HG02588 (cell line): ENCODE results near the gene CPED1.
"Not testable (repeated sequence)": the region's sequence is repeated elsewhere in the genome, so short reads cannot be mapped to it uniquely, and the experiment has no call there.

Experiments
- ATAC-seq: cut with Tn5 transposase; IDR thresholded peaks from one replicate; pipeline ENCODE4 v1.9.1; 2021; ENCODE audit warnings: mild to moderate bottlenecking, moderate library complexity; ENCODE audit not compliant: unreplicated experiment

Gene CPED1

DNA sequence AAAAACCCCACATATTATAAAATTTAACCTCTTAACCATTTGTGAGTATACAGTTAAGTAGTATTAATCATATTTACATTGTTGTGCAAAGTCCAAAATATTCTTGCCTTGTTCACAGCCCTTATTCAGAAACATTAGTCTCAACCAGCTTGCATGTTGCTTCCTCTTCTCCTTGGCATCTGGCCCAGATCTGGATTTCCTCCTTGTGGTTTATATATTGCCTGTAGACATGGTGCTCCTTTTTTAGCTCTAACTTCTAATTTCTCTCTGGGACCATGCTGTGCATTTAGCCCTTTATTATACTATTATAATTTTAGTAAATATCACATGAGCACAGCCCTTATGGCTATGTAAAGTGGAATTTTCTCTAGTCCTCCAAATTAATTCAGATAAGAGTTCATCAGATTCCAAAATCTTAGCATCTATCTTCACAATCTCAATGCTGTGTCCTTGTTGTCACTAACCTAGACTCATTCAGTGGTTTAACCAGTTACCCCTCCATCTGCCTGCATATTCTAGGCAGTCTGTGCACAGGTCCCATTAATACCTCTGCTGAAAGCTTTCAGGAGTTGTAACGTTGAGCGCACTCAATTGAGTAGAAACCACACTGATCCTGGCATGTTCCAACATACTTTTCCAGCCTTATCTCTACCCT is 7.9 kb downstream of the CPED1 start:
- no peak for ATAC-seq

DNA sequence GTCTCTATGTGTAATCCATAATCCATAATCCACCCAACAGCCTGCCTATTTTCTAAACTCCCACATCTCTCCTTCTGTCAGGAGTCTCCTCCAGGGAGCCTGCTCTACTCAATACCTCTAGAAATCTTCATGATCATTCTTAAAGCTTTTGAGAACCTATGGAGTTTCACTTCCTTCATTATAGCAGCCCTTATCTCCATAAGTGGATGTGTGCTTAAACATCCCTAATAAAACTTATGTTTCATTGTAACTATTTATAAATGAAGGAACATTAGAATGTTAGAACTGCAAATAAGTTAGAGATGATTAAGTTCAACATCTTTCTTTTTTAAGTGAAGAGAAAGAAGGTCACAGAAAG is 8.5 kb downstream of the CPED1 start:
- no peak for ATAC-seq

DNA sequence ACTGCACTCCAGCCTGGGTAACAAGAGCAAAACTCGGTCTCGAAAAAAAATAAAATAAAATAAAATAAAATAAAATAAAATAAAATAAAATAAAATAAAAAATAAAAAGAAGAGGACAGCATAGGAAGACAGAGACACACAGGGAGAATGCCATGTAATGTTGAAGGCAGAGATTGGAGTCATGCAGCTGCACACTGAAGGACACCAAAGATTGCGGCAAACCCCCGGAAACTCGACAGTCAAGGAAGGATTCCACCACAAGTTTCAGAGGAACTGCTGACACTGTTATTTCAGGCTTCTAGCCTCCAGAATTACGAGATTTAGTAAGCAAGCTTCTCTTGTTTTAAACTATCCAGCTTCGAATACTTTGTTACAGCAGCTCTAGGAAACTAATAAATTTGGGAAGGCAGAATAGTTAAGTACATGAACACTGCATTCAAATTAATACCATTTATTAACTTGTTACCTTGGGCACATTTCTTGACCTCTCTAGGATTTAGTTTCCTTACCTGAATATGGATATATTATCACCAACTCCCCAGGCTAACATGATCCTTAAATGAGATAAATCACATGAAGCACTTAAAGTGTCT is 9.5 kb downstream of the CPED1 start:
- ATAC-seq: no peak

DNA sequence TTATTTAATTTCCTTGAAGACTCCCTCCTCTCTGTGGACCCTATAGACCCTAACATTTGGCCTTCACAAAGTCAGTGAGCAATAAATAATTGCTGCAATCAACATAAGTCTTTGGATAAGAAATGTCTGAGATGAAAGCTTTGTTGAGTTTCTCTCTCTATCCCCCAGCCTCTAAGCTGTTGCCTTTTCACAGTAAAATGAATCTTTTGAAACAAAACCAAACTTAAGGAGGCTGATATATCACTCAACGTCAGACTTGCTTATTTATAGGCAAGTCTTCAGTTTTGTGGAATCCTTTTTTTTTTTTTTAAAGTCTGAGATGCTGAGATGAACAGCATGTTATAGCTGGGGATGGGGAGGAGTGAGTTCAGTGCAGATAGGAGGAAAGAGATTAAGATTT is 10.0 kb downstream of the CPED1 start:
- no peak for ATAC-seq

DNA sequence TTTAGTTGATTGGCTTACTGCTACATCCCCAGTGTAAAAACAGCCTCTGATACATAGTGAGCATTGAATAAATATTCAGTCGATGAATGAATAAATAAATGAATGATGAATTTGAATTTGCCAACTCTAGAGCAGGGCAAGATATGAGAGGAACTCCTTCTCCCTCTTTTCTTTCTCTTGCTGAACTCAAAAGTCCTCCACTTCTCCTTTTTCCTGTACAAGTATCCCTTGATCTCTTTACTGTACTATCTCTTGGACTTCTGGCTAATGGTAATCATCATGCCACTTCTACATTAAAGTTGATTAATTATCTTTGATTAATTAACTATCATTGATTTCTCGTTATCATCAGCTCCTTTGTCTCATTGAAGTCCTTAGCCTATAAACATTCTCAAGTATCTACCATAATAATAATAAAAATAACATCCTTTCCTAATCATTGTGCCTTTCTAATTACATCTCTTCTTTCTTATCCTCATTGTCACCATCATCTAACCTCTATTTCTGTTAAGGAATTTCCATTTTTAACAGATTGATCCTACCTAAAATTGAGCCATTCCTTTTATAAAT is 10.6 kb downstream of the CPED1 start:
- no peak for ATAC-seq

DNA sequence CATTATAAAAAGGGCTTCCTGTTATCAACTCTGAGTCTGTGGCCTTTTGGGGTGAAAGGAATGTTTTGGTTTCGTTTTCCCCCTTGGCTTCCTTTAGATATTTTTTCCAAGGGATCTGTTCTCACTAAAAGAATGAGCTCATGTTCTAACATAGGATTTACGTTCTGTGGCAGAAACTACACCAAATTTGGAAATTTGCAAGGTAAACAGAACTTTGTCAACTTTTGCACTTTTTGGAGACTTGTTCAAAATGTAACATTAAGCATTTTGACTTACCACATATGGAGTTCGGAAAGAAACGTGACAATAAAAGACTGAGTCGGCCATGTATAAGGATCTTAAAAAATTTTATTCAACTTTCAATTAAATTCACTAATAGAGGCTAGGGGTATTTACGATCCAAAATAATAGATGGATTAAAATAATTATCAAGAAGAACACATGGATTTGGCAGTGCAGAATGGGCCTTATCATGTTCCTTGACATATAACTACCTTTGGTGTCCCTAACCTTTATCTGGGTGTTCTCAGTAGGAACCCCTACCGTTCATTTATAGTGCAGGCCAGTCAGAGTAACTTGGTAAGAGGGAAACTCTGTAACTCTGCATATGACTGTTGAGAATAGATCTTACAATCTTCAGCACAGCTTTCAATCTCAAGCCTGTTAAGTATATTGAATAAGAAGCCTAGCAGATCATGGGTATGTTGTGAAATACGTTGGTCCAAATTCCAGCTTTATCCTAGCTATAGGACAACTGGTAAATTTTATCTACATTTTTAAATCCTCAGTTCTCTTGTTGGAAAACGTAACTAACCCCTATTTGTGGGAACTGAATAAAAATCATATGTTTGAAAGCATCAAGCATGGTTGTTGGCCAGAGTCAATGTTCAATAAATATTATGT is 11.8 kb downstream of the CPED1 start:
- ATAC-seq: no peak

DNA sequence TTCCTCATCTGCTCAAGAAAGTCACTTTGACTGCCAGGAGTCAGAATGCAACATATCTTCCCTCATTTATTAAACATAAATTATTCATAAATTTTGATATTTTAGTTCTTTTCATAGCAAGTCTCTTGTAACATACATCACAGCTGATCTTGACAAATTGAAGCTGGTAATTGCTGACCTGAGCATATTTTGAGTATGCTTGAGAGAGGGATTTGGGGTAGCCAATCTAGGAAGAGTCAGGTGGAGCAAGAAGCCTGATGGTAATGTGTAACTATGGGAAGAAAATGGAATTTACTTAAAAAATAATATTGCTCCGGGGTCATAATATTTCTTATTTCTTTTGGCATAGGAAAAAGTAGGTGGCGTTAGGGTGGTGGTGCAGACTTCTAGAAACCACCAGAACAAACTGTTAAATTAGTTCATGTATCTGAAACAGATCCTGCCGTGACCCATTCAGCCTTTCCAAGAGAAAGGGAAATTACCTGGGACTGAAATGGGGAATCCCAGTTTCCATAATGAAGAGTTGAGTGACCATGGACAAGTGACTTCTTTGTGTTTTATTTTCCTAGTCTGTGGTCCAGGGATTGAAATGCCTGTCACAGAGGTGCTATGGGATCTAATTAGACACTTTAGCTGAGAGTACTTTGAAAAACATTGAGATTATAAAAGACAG is 12.9 kb downstream of the CPED1 start:
- no peak for ATAC-seq

DNA sequence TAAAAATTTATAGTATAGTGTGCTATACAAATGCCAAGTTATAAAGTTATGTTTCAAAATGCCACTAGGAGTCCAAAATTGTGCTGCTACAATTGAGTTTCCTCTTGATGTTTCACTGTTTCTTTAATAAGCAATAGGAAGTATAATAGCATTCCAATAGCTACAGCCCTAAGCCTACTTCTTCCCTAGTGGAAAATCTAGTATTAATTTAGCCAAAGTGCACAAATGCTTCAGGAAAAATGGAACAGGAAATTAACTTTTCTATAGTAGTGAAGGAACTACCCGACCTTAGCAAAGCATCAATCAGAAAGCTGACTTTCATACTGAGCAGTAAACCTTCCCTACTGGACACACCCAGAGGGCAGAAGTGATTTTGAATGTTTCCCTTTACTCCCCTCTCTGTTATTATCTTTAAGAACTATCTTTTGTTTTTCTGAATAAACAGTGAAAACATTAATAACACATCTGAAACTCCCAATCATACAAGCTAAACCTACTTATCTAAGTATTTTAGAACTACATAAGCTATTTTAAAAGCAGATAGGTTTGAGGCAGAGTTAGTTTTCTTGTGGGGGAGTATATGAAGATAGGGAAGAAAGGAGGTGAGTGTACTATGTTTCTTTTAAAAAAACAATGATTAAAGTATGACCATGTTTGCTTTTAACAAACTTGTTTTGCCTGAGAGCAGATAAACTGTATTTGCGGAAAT is 13.7 kb downstream of the CPED1 start:
- ATAC-seq: no peak

DNA sequence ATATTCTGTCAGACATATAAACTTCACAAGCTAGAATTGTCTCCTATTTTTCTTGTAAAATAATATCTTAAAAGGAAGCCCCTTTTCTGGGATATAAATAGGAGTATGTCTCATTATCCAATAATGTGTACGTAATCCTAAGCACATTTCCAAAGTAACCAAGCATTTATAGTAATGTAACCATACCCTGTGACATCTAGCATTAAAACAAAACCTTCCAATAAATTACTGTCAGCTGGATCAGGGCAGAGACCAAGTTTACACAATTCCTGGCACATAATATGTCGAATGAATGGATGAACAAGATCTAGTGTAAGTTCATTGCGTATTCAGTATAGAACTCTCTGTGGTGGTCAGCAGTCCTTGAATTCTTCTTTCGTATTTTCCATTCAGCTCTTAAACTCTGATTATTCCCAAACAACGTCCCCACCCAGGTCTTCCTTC is 14.3 kb downstream of the CPED1 start:
- ATAC-seq: no peak

DNA sequence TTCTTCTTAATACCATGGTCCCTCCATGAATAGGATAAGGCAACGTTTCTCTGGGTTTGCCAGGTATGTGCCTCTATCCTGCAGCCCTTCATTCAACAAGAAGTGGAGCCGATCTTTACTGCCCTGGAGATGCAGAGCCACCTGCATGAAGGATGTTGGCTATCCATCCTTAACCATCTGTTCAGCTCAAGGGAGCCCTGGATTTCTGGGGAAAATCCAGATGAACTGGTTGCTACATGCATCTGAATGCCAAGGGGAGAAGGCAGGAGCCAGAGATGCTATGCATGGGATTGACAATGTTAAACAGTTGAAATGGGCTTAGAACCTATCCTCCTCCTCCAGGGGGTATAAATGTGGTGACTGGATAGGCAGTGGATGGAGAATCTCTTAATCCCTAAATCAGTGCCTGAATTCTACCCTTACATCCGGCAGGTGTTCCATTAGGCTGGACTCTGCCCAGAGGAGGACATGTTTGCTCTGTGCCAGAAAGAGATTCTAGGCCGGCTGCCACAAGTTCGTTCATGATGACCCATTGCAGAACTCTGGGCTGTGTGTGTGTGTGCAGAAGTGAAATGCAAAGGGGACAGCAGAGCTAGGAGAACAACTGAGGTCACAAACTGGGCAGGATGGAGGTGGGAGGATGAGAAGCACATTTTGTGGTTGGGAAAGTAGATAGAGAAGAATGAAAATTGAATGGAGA is 15.6 kb downstream of the CPED1 start:
- ATAC-seq: no peak

DNA sequence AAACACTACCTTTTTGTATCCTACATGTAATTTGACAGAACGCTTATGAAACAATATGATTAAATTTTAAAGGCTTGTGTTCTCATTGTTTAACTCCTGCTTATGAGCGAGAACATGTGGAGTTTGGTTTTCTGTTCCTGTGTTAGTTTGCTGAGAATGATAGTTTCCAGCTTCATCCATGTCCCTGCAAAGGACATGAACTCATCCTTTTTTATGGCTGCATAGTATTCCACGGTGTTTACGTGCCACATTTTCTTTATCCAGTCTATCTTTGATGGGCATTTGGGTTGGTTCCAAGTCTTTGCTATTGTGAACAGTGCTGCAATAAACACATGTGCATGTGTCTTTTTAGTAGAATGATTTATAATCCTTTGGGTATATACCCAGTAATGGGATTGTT is 16.5 kb downstream of the CPED1 start:
- ATAC-seq: not testable (repeated sequence)

DNA sequence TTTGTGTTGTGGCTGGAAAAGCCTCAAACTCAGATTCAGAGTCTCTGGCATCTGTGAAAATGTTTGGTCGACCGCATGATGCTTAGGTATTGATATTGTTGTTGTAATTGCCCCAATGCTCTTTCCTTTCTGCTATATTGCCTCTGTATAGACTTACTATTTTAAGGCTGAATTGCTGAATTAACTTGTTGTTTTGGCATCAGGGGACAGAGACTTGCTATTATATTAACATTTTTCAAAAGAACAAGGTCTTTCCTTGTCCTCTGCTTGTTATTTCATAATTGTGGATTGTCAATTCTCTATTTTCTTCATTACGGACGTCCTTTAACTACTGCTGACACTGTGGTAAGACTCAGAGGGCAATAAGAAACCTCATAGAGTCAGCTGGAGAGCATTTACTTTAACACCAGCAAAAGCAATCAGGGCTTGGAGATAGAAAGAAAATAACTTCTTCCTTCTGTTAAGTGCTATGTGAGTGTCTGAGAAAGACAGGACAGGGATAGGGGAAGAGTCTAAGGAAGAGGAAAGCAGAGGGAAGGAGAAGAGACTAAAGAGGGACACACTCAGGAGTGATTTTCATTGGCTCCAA is 17.6 kb downstream of the CPED1 start:
- no peak for ATAC-seq

DNA sequence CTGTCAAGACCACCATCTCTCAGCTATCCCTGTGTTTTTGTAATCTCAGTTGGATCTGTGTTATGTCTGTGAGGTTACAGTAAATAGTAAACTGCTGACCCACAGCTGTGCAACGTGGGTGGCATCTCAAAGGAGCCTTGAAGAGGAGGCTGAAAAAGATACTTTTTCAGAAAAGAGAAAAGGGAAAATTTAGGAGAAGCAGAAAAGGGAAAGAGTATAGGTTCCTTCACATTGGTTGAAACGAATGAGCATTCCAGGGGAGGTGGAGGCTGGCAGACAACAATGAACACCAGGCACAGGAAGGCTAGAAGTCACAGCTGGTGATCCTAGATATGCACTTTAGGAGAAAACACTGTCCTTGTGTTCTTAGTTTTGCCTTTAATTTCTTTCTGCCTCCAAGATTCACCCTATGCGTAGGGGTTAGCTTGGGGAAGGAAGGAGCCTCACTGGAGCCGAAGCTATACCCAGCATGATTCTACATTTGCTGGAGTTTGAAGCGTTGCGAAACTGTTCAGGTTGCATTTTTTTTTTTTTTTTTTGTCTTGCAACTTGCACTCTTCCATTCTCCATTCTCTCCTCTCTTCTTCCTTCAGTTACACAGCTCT is 18.3 kb downstream of the CPED1 start:
- ATAC-seq: no peak

DNA sequence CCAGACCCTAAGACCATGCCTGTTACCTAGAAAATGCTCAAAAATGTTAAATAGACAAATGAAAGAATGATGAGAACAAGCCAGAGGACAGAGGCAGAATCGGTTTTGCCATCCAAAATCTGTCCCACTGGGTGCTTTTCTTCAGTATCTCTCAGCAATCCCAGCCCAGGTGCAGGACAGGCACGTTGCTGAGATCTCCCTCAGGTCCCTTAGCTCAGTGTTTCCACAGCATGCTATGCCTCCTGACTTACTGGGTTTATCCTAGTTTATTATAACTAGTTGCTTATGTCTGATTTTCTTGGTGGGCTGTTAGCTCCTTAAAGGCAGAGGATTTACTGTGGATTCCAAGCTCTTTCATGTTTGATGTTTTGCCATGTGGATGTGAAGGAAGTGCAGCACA is 20.3 kb downstream of the CPED1 start:
- no peak for ATAC-seq

DNA sequence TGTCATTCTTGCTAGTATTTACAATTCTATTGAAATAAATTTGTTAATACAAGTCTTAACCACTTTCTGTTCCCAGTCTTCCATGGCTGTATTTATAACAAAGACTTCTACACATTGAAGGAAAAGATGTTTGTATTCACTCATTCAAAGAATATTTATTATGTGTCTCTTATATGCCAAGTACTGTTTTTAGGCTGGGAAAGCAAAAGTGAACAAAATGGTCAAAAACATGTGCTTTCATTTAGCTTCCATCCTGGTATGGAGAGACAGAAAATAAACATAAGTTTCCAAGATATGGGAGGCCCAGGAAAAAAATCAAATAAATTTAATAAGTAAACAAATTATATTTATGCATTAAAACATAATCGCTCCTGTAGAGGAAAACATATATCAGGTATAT is 22.9 kb downstream of the CPED1 start:
- ATAC-seq: no peak

DNA sequence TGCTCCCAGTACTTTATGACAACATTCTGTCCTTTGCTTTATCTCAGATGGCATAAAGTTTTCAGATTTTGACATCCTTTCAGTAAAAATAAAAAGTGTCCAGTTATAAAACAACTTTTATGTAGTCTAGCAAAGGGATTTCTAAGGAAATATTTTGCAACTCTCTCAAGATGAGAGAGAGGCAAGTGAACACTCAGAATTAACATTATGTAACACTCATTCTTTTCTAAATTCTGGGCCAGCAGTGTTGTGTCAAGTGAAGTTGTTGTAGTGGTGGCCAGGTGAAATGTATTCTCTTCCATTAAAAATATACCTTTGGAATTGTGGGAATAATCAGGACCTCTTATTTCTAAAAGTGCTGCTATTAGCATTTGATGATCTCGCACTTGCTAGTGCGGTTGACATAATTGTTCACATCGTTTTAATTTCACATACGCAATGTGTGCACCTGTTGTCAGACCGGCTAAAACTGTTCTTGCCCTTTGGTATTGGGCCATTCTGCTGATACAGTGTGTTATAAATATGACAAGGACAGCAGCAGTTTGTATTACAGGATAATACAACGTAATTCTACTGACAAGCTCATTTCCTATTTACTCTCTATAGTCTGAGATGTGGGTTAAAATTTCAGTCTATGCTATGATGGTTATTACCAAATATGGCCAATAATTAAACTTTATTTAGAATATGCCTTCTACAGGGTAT is 23.8 kb downstream of the CPED1 start:
- no peak for ATAC-seq

DNA sequence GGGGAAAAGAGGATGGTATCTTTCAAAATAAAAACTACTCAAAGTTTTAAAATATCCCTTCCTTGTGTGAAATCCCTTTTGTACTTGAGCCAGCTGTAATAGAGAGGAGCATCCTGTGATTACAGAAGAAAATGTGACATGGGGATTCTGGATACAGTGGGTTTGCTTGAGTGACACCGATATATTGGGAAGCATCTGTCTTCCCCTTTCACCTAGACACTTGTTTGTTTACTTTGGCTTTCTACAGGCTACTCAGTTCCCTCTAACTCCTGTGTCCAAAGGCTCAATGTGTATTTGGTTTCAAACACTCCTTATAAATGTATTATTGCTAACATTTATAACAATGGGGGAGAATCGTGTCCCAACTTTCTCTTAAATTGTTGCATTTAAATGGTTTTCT is 24.4 kb downstream of the CPED1 start:
- no peak for ATAC-seq

DNA sequence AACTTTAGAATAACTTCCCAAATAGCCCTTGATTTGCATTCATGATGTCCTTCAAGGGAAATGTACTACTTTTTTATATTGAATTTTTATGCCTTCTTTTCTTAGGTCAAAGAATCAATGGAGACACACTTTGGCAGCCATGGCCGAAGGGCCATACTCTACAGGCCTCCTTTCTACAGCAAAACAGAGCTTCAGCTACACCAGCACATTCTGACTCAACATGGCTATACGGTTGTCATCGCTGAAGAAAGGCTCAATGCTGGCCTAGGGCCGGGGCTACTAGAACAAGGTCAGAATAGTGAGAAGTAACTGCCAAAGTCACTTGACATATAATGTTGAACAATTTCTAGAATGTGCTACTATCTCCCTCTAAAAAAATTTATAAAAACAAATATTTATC is 27.0 kb downstream of the CPED1 start:
- no peak for ATAC-seq

DNA sequence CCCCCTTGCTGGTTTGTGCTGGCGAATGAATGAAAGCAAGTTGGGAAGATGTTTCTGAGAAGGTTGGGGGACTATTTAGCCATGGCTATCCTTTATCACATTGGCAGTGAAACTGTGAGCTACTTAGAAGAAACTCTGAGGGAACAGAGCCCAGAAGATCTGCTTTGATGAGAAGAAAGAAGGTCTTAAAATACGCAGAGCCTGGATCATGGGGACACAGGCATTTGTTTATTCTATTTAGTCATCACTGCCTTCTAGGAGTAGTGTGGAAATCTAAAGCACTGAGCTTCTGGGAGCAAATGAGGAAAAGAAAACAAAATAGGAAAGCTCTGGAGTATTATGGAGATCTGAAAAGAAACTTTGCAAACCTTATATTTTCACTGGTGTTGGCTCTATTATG is 28.5 kb downstream of the CPED1 start:
- ATAC-seq: no peak
